ENCODE measurements around the gene CKLF. TPM values are rescaled to one million over a fixed set of nuclear protein-coding genes. Genes with fewer than 3 reads are reported as not detected.

CKLF gene
- total and polyA plus RNA-seq, 2 experiments from 2014 or later: 64.2 to 108 TPM

- H3K27ac ChIP-seq: 0 out of 2 replicates have a peak overlapping the region, but pooled peaks have one; percentile 6
- 91 to 95% methylated on average over 3 of the region's 3 CpGs for WGBS, 2 experiments (ENCODE audit: low coverage in 1 of 2, low lambda C conversion rate in 2 of 2, missing lambda C conversion rate in 2 of 2)
- no peak overlapping the region for H3K4me3 ChIP-seq
- peaks cover 21% of the 10 kb centered on the region for H3F3A ChIP-seq (ENCODE audit: insufficient read depth)
- in situ Hi-C loops (cut with MboI): no loop called here
- H3K4me2 ChIP-seq (ENCODE audit: unreplicated experiment): peak overlapping the region; percentile 5
- TF ChIP-seq EZH2phosphoT487 (IDR thresholded peaks at IDR 0.05; ENCODE audit: insufficient read depth, low read depth) (no peak), EZH2 (IDR thresholded peaks at IDR 0.05; ENCODE audit: insufficient read depth, poor library complexity, severe bottlenecking) (no peak)
- H3K9ac ChIP-seq: no peak overlapping the region
- no peaks in the 10 kb centered on the region for H3K79me2 ChIP-seq (ENCODE audit: insufficient read depth)
- no peaks in the 10 kb centered on the region for H3K9me3 ChIP-seq (ENCODE audit: low read depth)
- H3K36me3 ChIP-seq (ENCODE audit: low read depth): no peaks in the 10 kb centered on the region
- H3K9me2 ChIP-seq (ENCODE audit: insufficient read depth): no peaks in the 10 kb centered on the region
- no peak overlapping the region for H2AFZ ChIP-seq
- DNase-seq: peak; percentile 48
- H3K4me1 ChIP-seq (ENCODE audit: insufficient read depth): peaks cover 19% of the 10 kb centered on the region
- H3K27me3 ChIP-seq (replicated peaks; ENCODE audit: insufficient read depth): peaks cover 10% of the 10 kb centered on the region
- no peaks in the 10 kb centered on the region for H4K20me1 ChIP-seq (ENCODE audit: insufficient read depth)
Measured at GRCh38 chr16:66581246-66581952, 29.0 kb downstream of the CKLF start.

DNA sequence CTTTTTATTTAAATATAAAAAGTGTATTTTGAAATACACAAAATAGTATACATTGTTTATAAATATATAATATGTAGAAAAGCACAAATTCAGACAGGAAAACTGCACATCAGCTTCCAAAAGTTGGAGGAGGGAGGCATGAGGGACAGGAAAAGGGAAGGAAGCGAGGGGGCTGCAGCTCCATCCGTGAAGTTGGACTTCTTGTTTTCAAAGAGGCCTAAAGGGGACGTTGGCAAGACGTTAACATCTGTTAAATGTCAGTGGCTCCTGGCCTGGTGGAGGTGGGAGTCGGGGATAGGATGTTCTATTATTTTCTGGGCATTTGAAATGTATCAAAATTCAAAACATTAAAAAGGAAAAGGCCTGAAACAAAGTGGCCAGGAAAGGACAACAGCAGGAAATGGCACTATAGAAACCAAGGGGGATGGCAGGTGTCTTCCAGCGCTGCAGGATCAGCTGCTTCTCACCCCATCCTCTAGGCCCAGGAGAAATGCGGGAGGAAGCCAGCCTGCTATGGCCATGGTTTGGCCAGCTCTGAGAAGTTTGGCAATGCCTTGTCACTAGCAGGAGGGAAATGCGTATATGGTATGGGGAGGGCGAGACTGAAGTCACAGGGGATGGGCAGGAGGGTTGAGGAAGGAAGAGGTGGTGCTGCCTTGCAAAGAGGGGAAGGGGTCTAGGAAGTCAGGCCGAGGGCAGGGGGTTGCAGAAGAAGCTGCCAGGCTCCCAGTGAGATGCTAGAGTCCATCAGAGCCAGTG, 33.3 kb downstream of the CKLF start:
- Histone ChIP-seq H3K9me2 (ENCODE audit: insufficient read depth) (no peaks in the 10 kb centered on the region), H2AFZ (no peak overlapping the region), H3K9ac (no peak overlapping the region), H3K9me3 (ENCODE audit: low read depth) (no peaks in the 10 kb centered on the region), H3F3A (ENCODE audit: insufficient read depth) (peaks cover 13% of the 10 kb centered on the region; the same call in 1 of the 2 replicates), H3K36me3 (ENCODE audit: low read depth) (no peaks in the 10 kb centered on the region), H3K79me2 (ENCODE audit: insufficient read depth) (no peaks in the 10 kb centered on the region), H3K27ac (no peak overlapping the region), H4K20me1 (ENCODE audit: insufficient read depth) (no peaks in the 10 kb centered on the region), H3K4me2 (ENCODE audit: unreplicated experiment) (no peak overlapping the region), H3K4me3 (no peak overlapping the region), H3K27me3 (replicated peaks; ENCODE audit: insufficient read depth) (no peaks in the 10 kb centered on the region), H3K4me1 (ENCODE audit: insufficient read depth) (peaks cover 14% of the 10 kb centered on the region)
- WGBS, 2 experiments (ENCODE audit: low coverage in 1 of 2, low lambda C conversion rate in 2 of 2, missing lambda C conversion rate in 2 of 2): 82 to 86% methylated on average over 9 to 10 of the region's 10 CpGs
- no peak for DNase-seq
- no peak for TF ChIP-seq EZH2 (IDR thresholded peaks at IDR 0.05; ENCODE audit: insufficient read depth, poor library complexity, severe bottlenecking)
- TF ChIP-seq EZH2phosphoT487 (IDR thresholded peaks at IDR 0.05; ENCODE audit: insufficient read depth, low read depth): no peak
- in situ Hi-C loops (cut with MboI): no loop called here

DNA sequence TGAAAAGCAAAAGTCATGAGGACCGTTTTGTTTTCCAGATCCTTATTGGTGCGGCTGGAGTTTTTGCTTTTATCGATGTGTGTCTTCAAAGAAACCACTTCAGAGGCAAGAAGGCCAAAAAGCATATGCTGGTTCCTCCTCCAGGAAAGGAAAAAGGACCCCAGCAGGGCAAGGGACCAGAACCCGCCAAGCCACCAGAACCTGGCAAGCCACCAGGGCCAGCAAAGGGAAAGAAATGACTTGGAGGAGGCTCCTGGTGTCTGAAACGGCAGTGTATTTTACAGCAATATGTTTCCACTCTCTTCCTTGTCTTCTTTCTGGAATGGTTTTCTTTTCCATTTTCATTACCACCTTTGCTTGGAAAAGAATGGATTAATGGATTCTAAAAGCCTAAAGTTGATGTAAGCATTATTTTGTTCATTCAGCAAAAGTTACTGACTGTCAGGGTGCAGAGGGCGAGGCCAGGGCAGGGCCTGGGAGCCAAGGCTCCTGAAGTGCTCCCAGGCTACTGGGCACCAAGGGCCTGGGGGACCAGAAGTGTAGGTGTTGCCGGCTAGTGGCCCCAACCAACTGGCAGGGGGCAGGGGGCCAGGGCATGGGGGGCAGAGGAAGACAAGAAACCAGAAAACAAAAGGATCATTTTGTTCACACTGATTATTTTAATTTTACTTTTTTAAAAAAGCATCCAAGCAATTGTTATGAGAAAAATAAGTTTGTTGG, 35.7 kb downstream of the CKLF start:
- peak overlapping the region; percentile 38 for H3K4me2 ChIP-seq (ENCODE audit: unreplicated experiment)
- peak overlapping the region; percentile 69 for H2AFZ ChIP-seq
- no peaks in the 10 kb centered on the region for H3K9me3 ChIP-seq (ENCODE audit: low read depth)
- H3K27me3 ChIP-seq (replicated peaks; ENCODE audit: insufficient read depth): no peaks in the 10 kb centered on the region
- H3K9me2 ChIP-seq (ENCODE audit: insufficient read depth): no peaks in the 10 kb centered on the region
- no peaks in the 10 kb centered on the region for H4K20me1 ChIP-seq (ENCODE audit: insufficient read depth)
- in situ Hi-C loops (cut with MboI): no loop called here
- DNase-seq: no peak
- H3K4me1 ChIP-seq (ENCODE audit: insufficient read depth): no peaks in the 10 kb centered on the region
- H3K9ac ChIP-seq: 0 out of 2 replicates have a peak overlapping the region, but pooled peaks have one; percentile 31
- H3K27ac ChIP-seq: no peak overlapping the region
- H3K36me3 ChIP-seq (ENCODE audit: low read depth): no peaks in the 10 kb centered on the region
- no peaks in the 10 kb centered on the region for H3F3A ChIP-seq (ENCODE audit: insufficient read depth)
- H3K79me2 ChIP-seq (ENCODE audit: insufficient read depth): no peaks in the 10 kb centered on the region
- 0 out of 2 replicates have a peak overlapping the region, but pooled peaks have one; percentile 45 for H3K4me3 ChIP-seq
- WGBS, 2 experiments (ENCODE audit: low coverage in 1 of 2, low lambda C conversion rate in 2 of 2, missing lambda C conversion rate in 2 of 2): 52 to 59% methylated on average over 7 of the region's 7 CpGs
- no peak for TF ChIP-seq EZH2phosphoT487 (IDR thresholded peaks at IDR 0.05; ENCODE audit: insufficient read depth, low read depth)
- no peak for TF ChIP-seq EZH2 (IDR thresholded peaks at IDR 0.05; ENCODE audit: insufficient read depth, poor library complexity, severe bottlenecking)

- Histone ChIP-seq H3K79me2 (ENCODE audit: insufficient read depth) (no peaks in the 10 kb centered on the region), H3K9me2 (ENCODE audit: insufficient read depth) (no peaks in the 10 kb centered on the region), H2AFZ (no peak overlapping the region), H3K4me1 (ENCODE audit: insufficient read depth) (no peaks in the 10 kb centered on the region), H3K27me3 (replicated peaks; ENCODE audit: insufficient read depth) (no peaks in the 10 kb centered on the region), H3K9me3 (ENCODE audit: low read depth) (no peaks in the 10 kb centered on the region), H3K27ac (no peak overlapping the region), H3K9ac (no peak overlapping the region), H3K36me3 (ENCODE audit: low read depth) (no peaks in the 10 kb centered on the region), H3K4me3 (no peak overlapping the region), H3K4me2 (ENCODE audit: unreplicated experiment) (no peak overlapping the region), H4K20me1 (ENCODE audit: insufficient read depth) (no peaks in the 10 kb centered on the region), H3F3A (ENCODE audit: insufficient read depth) (no peaks in the 10 kb centered on the region)
- DNase-seq: peak; percentile 42
- WGBS, 2 experiments (ENCODE audit: low coverage in 1 of 2, low lambda C conversion rate in 2 of 2, missing lambda C conversion rate in 2 of 2): 94 to 97% methylated on average over 7 to 8 of the region's 8 CpGs
- TF ChIP-seq EZH2 (IDR thresholded peaks at IDR 0.05; ENCODE audit: insufficient read depth, poor library complexity, severe bottlenecking) (no peak), EZH2phosphoT487 (IDR thresholded peaks at IDR 0.05; ENCODE audit: insufficient read depth, low read depth) (no peak)
- in situ Hi-C loops (cut with MboI): no loop called here
Measured at GRCh38 chr16:66588981-66589713, 36.8 kb downstream of the CKLF start.
